A549 (cell line): ENCODE measurements around the gene ABCA3. TPM values are rescaled to one million over a fixed set of nuclear protein-coding genes. Genes with fewer than 3 reads are reported as not detected.

Experiments used
- ATAC-seq, 2 experiments: fragments of 200-7000 bp in 1 of 2; fragments of >200 bp in 1 of 2; cut with Nextera tagmentation in 1 of 2; cut with Tn5 transposase in 1 of 2; 3 replicates each; pipeline versions ENCODE4 v1.8.0 to v1.9.1; 2018 to 2020; ENCODE audit warnings: mild to moderate bottlenecking in 1 of 2, moderate library complexity in 1 of 2
- CTCF ChIA-PET: fragments of 300-600 bp; sonication (Branson Sonifier 250); formaldehyde crosslinking; extraction: SDS; loops from one replicate; lab custom pipeline; 2021; ENCODE audit warnings: antibody characterized with exemption, inconsistent platforms; lab: Yijun Ruan, JAX
- POLR2A ChIA-PET: fragments of 350-600 bp; formaldehyde crosslinking; extraction: SDS; loops from one replicate; lab custom pipeline; 2021; ENCODE audit warnings: antibody characterized with exemption, inconsistent platforms; lab: Yijun Ruan, JAX
- DNase-seq, 2 experiments: peaks; one replicate each; pipeline versions ENCODE4 v3.0.0 to v3.0.0-alpha.2; 2011 to 2016; ENCODE audit warnings: low read depth in 1 of 2, low spot score in 1 of 2
- FAIRE-seq: peaks from 2 replicates; lab custom pipeline; 2011; peaks lifted over from hg19 to GRCh38; lab: Jason Lieb, UNC
- H3K27ac ChIP-seq, 2 experiments: fragments of >200 bp; sonication (Bioruptor Twin); formaldehyde crosslinking; 3 replicates each; pipeline ENCODE4 v1.5.1; 2016 to 2017
- H3K4me1 ChIP-seq: fragments of >200 bp; sonication (Bioruptor Twin); formaldehyde crosslinking; 3 replicates; pipeline ENCODE4 v1.6.1; 2016
- H3K4me2 ChIP-seq: fragments of >200 bp; sonication (Bioruptor Twin); formaldehyde crosslinking; 3 replicates; pipeline ENCODE4 v1.6.1; 2016
- H3K4me3 ChIP-seq: fragments of >200 bp; sonication (Bioruptor Twin); formaldehyde crosslinking; 3 replicates; pipeline ENCODE4 v1.5.1; 2016
- H3K9me3 ChIP-seq: fragments of >200 bp; sonication (Bioruptor Twin); formaldehyde crosslinking; 3 replicates; pipeline ENCODE4 v1.6.1; 2016
- CBX2 ChIP-seq: fragments of 200-600 bp; sonication (generic); IDR thresholded peaks from 2 replicates; pipeline ENCODE4 v1.6.1; 2016; ENCODE audit warnings: low read depth, mild to moderate bottlenecking, borderline replicate concordance
- CEBPB ChIP-seq, 2 experiments: fragments of >200 bp in 1 of 2; sonication (Bioruptor Twin) in 1 of 2; formaldehyde crosslinking in 1 of 2; IDR thresholded peaks; 2 replicates each; pipeline ENCODE4 v1.6.1; 2012 to 2016
- CHD4 ChIP-seq: fragments of 200-600 bp; sonication (generic); IDR thresholded peaks from 2 replicates; pipeline ENCODE4 v1.6.1; 2016; ENCODE audit warnings: antibody characterized with exemption, mild to moderate bottlenecking, borderline replicate concordance
- EP300 ChIP-seq, 2 experiments: fragments of >200 bp; sonication (Bioruptor Twin); formaldehyde crosslinking; IDR thresholded peaks; 2 replicates in 1 of 2; 3 replicates in 1 of 2; pipeline ENCODE4 v1.6.1; 2016 to 2017
- FOSB ChIP-seq: fragments of 250-450 bp; sonication (Bioruptor Pico); IDR thresholded peaks from 2 replicates; pipeline ENCODE4 v1.5.0; 2020; ENCODE audit warnings: mild to moderate bottlenecking, moderate library complexity
- FOXS1 ChIP-seq: fragments of 250-450 bp; sonication (Bioruptor Pico); IDR thresholded peaks from 2 replicates; pipeline ENCODE4 v1.5.0; 2020; ENCODE audit warnings: mild to moderate bottlenecking, moderate library complexity
- HEYL ChIP-seq: fragments of 250-450 bp; sonication (Bioruptor Pico); IDR thresholded peaks from 2 replicates; pipeline ENCODE4 v1.8.0; 2021; ENCODE audit warnings: mild to moderate bottlenecking, moderate library complexity
- HOXA7 ChIP-seq: fragments of 250-450 bp; sonication (Bioruptor Pico); IDR thresholded peaks from 2 replicates; pipeline ENCODE4 v1.5.0; 2020; ENCODE audit warnings: mild to moderate bottlenecking, moderate library complexity
- HOXB13 ChIP-seq: fragments of 250-450 bp; sonication (Bioruptor Pico); IDR thresholded peaks from 2 replicates; pipeline ENCODE4 v1.5.0; 2020; ENCODE audit warnings: low read depth, mild to moderate bottlenecking, moderate library complexity
- HOXB5 ChIP-seq: fragments of 250-450 bp; sonication (Bioruptor Pico); IDR thresholded peaks from 2 replicates; pipeline ENCODE4 v1.5.0; 2020; ENCODE audit warnings: mild to moderate bottlenecking, moderate library complexity
- JUN ChIP-seq, 2 experiments: fragments of >200 bp; sonication (Bioruptor Twin); formaldehyde crosslinking; IDR thresholded peaks; 2 replicates in 1 of 2; 3 replicates in 1 of 2; pipeline ENCODE4 v1.6.1; 2016 to 2017
- JUNB ChIP-seq: fragments of >200 bp; sonication (Bioruptor Twin); formaldehyde crosslinking; IDR thresholded peaks from 2 replicates; pipeline ENCODE4 v1.6.1; 2016
- KDM5A ChIP-seq: fragments of 200-600 bp; sonication (generic); IDR thresholded peaks from 2 replicates; pipeline ENCODE4 v1.6.1; 2016; ENCODE audit warnings: antibody characterized with exemption, mild to moderate bottlenecking
- MAFK ChIP-seq: fragments of 450-650 bp; IDR thresholded peaks from 2 replicates; pipeline ENCODE4 v1.6.1; 2014; ENCODE audit not compliant: partially characterized antibody
- MAZ ChIP-seq: fragments of 150-350 bp; IDR thresholded peaks from 2 replicates; pipeline ENCODE4 v1.6.1; 2014; ENCODE audit warnings: antibody characterized with exemption, low read depth, low read length, borderline replicate concordance
- NR3C1 ChIP-seq: fragments of >200 bp; sonication (Bioruptor Twin); formaldehyde crosslinking; IDR thresholded peaks from 3 replicates; pipeline ENCODE4 v1.6.1; 2017
- POLR2A ChIP-seq: IDR thresholded peaks from 2 replicates; pipeline ENCODE4 v1.6.1; 2012; ENCODE audit warnings: mild to moderate bottlenecking, low read length
- RARB ChIP-seq: fragments of 250-450 bp; sonication (Bioruptor Pico); IDR thresholded peaks from 2 replicates; pipeline ENCODE4 v1.8.0; 2021; ENCODE audit warnings: mild to moderate bottlenecking, moderate library complexity
- REST ChIP-seq: fragments of 200-600 bp; sonication (generic); IDR thresholded peaks from 2 replicates; pipeline ENCODE4 v1.6.1; 2016; ENCODE audit warnings: antibody characterized with exemption, mild to moderate bottlenecking, moderate library complexity
- RFX5 ChIP-seq: fragments of 450-650 bp; IDR thresholded peaks from 2 replicates; pipeline ENCODE4 v1.7.1; 2014; ENCODE audit warnings: antibody characterized with exemption, mild to moderate bottlenecking, moderate library complexity
- TFCP2L1 ChIP-seq: fragments of 250-450 bp; sonication (Bioruptor Pico); IDR thresholded peaks from 2 replicates; pipeline ENCODE4 v1.5.0; 2021; ENCODE audit warnings: mild to moderate bottlenecking
- TP53 ChIP-seq: fragments of 250-450 bp; sonication (Bioruptor Pico); IDR thresholded peaks from 2 replicates; pipeline ENCODE4 v1.5.0; 2021; ENCODE audit warnings: mild to moderate bottlenecking, moderate library complexity
- USF2 ChIP-seq: fragments of 450-650 bp; IDR thresholded peaks from 2 replicates; pipeline ENCODE4 v1.6.1; 2014; ENCODE audit warnings: antibody characterized with exemption
- ZC3H11A ChIP-seq: fragments of 450-650 bp; IDR thresholded peaks from 2 replicates; pipeline ENCODE4 v1.6.1; 2014; ENCODE audit warnings: antibody characterized with exemption, mild to moderate bottlenecking
- ZNF302 ChIP-seq: fragments of 250-450 bp; sonication (Bioruptor Pico); IDR thresholded peaks from 2 replicates; pipeline ENCODE4 v1.9.0; 2021; ENCODE audit warnings: inconsistent platforms, mild to moderate bottlenecking, moderate library complexity
- WGBS: methylation state at CpG from one replicate; pipeline ENCODE4 v1.1.6; 2017; ENCODE audit errors: missing lambda C conversion rate; 5-methylcytosine and 5-hydroxymethylcytosine counted together
- polyA plus RNA-seq, 4 experiments: library from polyadenylated mRNA; depleted of rRNA in 3 of 4; stranded (reverse); fragments of >200 nt; fragmentation: RNase III in 1 of 4; extraction: RNeasy Plus Mini Kit Qiagen cat#74134 plus additional on column Dnase treatment in 1 of 4; gene quantifications; 2 replicates in 3 of 4; 3 replicates in 1 of 4; pipeline ENCODE4 v1.2.3, GENCODE V29; 2011 to 2017
- TF ChIP-seq, protein P1 (sequence below): IDR thresholded peaks from 2 replicates; pipeline ENCODE4 v1.6.1; 2012; ENCODE audit warnings: low read depth, borderline replicate concordance
- TF ChIP-seq, protein P2 (sequence below): fragments of >200 bp; sonication (Bioruptor Twin); formaldehyde crosslinking; IDR thresholded peaks from 3 replicates; pipeline ENCODE4 v1.5.1; 2016
- TF ChIP-seq, protein P3 (sequence below): fragments of 150-350 bp; IDR thresholded peaks from 2 replicates; pipeline ENCODE4 v1.6.1; 2014; ENCODE audit warnings: low read depth, mild to moderate bottlenecking, low read length

The ABCA3 gene
- polyA plus RNA-seq, 2 of the 4 experiments (the other 2 are of a cell fraction), result 6.4 to 9.9 TPM

DNA sequence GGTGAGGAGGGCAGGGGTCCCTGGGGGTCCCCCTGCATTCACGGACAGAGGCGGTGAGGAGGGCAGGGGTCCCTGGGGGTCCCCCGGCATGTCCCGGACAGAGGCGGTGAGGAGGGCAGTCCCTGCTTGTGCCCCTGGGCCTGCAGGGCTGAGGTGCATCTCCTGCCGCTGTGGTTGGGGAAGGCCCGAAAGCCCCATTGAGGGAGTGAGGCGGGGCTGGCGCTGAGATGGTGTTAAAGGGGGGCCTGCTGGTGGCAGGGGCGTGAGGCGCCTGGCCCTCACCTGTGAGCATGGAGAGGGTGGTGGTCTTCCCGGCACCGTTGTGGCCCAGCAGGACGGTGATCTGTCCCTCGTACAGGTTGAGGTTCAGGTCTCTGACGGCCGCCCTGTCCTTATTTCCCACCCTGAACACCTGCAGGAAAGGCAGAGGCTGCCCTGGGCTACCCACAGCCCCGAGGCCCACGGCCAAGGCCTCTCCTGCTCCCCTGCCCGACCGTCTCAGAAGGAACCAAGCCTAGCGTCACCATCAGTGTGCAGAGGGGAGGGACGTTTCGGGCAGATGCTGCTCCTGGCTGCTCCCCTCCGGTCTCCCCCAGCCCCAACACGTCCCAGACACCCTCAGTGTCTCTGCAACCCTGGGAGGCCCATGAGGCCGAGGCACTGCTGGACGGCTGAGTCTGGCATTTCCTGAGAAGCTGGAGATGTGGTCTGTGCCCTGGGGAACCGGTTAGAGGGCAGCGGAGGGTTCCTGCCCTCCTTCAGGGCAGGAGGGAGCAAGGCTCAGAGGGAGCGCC lies 41.2 kb downstream of the ABCA3 start:
- Histone ChIP-seq H3K4me1 (no peaks in the 10 kb centered on the region), H3K27ac (no peak overlapping the region), H3K9me3 (no peaks in the 10 kb centered on the region), H3K4me3 (no peak overlapping the region), H3K4me2 (no peak overlapping the region)
- peak; percentile 13 to 21; a peak in 3 of 6 replicates for ATAC-seq
- DNase-seq, result no peak
- TF ChIP-seq CEBPB (IDR thresholded peaks at IDR 0.05) (no peak), CBX2 (no peak), TFCP2L1 (no peak), CHD4 (no peak), JUN (IDR thresholded peaks at IDR 0.05) (no peak), HOXA7 (CRISPR knock-in tag) (no peak), ZNF302 (CRISPR knock-in tag) (no peak), HEYL (CRISPR knock-in tag) (no peak), NR3C1 (no peak), EP300 (IDR thresholded peaks at IDR 0.05) (no peak), RFX5 (no peak), USF2 (no peak), FOSB (CRISPR knock-in tag) (no peak), RARB (CRISPR knock-in tag) (no peak), ZC3H11A (no peak)
- TF ChIP-seq, protein P1, sequence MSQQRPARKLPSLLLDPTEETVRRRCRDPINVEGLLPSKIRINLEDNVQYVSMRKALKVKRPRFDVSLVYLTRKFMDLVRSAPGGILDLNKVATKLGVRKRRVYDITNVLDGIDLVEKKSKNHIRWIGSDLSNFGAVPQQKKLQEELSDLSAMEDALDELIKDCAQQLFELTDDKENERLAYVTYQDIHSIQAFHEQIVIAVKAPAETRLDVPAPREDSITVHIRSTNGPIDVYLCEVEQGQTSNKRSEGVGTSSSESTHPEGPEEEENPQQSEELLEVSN, result no peak
- WGBS, result 82% methylated on average over 20 of the region's 31 CpGs
- CTCF ChIA-PET, result no interaction called here
- FAIRE-seq, result no peak
- POLR2A ChIA-PET, result no interaction called here

- no peak for ATAC-seq
Observed at GRCh38 chr16:2298621-2299020, 41.9 kb downstream of the ABCA3 start.

GRCh38 chr16:2297506-2297860 lies 43.0 kb downstream of the ABCA3 start:
- no peak overlapping the region for H3K4me3 ChIP-seq
- 92% methylated on average over 22 of the region's 22 CpGs for WGBS
- no peaks in the 10 kb centered on the region for H3K4me1 ChIP-seq
- H3K4me2 ChIP-seq, result no peak overlapping the region
- ATAC-seq (no peak), FAIRE-seq (no peak), DNase-seq (no peak)
- ChIA-PET POLR2A (no interaction called here), CTCF (interaction anchor here (0.6 to 2.9 kb wide), 6 partner anchors 8 to 204 kb away, joined by 3 to 13 read pairs (median 5); partner anchors contain the start of gene ABCA3)
- H3K9me3 ChIP-seq, result no peaks in the 10 kb centered on the region
- H3K27ac ChIP-seq, result no peak overlapping the region
- TF ChIP-seq HOXB13 (no peak), HOXB5 (CRISPR knock-in tag) (no peak), JUN (IDR thresholded peaks at IDR 0.05) (no peak), REST (no peak), ZNF302 (CRISPR knock-in tag) (no peak), POLR2A (no peak), JUNB (no peak), MAZ (no peak), FOXS1 (CRISPR knock-in tag) (no peak), KDM5A (no peak)
- TF ChIP-seq, protein P2, sequence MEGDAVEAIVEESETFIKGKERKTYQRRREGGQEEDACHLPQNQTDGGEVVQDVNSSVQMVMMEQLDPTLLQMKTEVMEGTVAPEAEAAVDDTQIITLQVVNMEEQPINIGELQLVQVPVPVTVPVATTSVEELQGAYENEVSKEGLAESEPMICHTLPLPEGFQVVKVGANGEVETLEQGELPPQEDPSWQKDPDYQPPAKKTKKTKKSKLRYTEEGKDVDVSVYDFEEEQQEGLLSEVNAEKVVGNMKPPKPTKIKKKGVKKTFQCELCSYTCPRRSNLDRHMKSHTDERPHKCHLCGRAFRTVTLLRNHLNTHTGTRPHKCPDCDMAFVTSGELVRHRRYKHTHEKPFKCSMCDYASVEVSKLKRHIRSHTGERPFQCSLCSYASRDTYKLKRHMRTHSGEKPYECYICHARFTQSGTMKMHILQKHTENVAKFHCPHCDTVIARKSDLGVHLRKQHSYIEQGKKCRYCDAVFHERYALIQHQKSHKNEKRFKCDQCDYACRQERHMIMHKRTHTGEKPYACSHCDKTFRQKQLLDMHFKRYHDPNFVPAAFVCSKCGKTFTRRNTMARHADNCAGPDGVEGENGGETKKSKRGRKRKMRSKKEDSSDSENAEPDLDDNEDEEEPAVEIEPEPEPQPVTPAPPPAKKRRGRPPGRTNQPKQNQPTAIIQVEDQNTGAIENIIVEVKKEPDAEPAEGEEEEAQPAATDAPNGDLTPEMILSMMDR, result no peak

More at GRCh38 chr16:2298621-2299020, 41.9 kb downstream of the ABCA3 start:
- POLR2A ChIA-PET, result no interaction called here
- H3K27ac ChIP-seq, result no peak overlapping the region
- FAIRE-seq, result no peak
- no peak overlapping the region for H3K4me3 ChIP-seq
- no peaks in the 10 kb centered on the region for H3K9me3 ChIP-seq
- DNase-seq, result no peak
- CTCF ChIA-PET, result no interaction called here
- no peak for TF ChIP-seq MAFK
- TF ChIP-seq TP53 (CRISPR knock-in tag), result no peak
- TF ChIP-seq, protein P3, sequence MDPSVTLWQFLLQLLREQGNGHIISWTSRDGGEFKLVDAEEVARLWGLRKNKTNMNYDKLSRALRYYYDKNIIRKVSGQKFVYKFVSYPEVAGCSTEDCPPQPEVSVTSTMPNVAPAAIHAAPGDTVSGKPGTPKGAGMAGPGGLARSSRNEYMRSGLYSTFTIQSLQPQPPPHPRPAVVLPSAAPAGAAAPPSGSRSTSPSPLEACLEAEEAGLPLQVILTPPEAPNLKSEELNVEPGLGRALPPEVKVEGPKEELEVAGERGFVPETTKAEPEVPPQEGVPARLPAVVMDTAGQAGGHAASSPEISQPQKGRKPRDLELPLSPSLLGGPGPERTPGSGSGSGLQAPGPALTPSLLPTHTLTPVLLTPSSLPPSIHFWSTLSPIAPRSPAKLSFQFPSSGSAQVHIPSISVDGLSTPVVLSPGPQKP, result no peak
- H3K4me2 ChIP-seq, result no peak overlapping the region
- no peaks in the 10 kb centered on the region for H3K4me1 ChIP-seq
- 79% methylated on average over 9 of the region's 9 CpGs for WGBS
